UCSD-AML1 (cell line): Measurements from ENCODE around the gene TMEM59.
"Not testable (repeated sequence)": the region's sequence is repeated elsewhere in the genome, so short reads cannot be mapped to it uniquely, and the experiment has no call there.

Experiments
- DNase-seq: peaks from one replicate; lab custom pipeline; 2025; ENCODE audit not compliant: unreplicated experiment; lab: John Stamatoyannopoulos, UW

Gene TMEM59

GRCh38 chr1:54013393-54014008 lies 39.5 kb downstream of the TMEM59 start:
- no peak for DNase-seq

GRCh38 chr1:54012863-54013262 lies 40.1 kb downstream of the TMEM59 start:
- DNase-seq, result no peak

GRCh38 chr1:54012008-54012325 lies 41.0 kb downstream of the TMEM59 start:
- DNase-seq, result no peak

- DNase-seq, result no peak
Observed at GRCh38 chr1:54011316-54012007, 41.5 kb downstream of the TMEM59 start.

- DNase-seq, result no peak
Observed at GRCh38 chr1:54010415-54011117, 42.4 kb downstream of the TMEM59 start.

GRCh38 chr1:54009406-54009805 lies 43.6 kb downstream of the TMEM59 start:
- DNase-seq, result no peak

- DNase-seq, result no peak
Observed at GRCh38 chr1:54008876-54009275, 44.1 kb downstream of the TMEM59 start.

- DNase-seq, result no peak
Observed at GRCh38 chr1:54007613-54008012, 45.4 kb downstream of the TMEM59 start.

- no peak for DNase-seq
Observed at GRCh38 chr1:54006508-54006907, 46.5 kb downstream of the TMEM59 start.

GRCh38 chr1:54004481-54005049 lies 48.4 kb downstream of the TMEM59 start:
- DNase-seq, result no peak

GRCh38 chr1:54003750-54004480 lies 49.1 kb downstream of the TMEM59 start:
- DNase-seq, result not testable (repeated sequence)

- no peak for DNase-seq
Observed at GRCh38 chr1:54003249-54003646, 49.8 kb downstream of the TMEM59 start.

- no peak for DNase-seq
Observed at GRCh38 chr1:54002544-54003248, 50.3 kb downstream of the TMEM59 start.

- no peak for DNase-seq
Observed at GRCh38 chr1:54001591-54001990, 51.4 kb downstream of the TMEM59 start.

- DNase-seq, result no peak
Observed at GRCh38 chr1:53999920-54000319, 53.1 kb downstream of the TMEM59 start.

GRCh38 chr1:53998223-53998622 lies 54.8 kb downstream of the TMEM59 start:
- no peak for DNase-seq

- DNase-seq, result no peak
Observed at GRCh38 chr1:53995683-53996082, 57.3 kb downstream of the TMEM59 start.

- DNase-seq, result not testable (repeated sequence)
Observed at GRCh38 chr1:53994516-53994915, 58.5 kb downstream of the TMEM59 start.

GRCh38 chr1:53992085-53992874 lies 60.7 kb downstream of the TMEM59 start:
- DNase-seq, result no peak

- DNase-seq, result no peak
Observed at GRCh38 chr1:53987880-53988279, 65.1 kb downstream of the TMEM59 start.
